Measurements from ENCODE around the gene TENT4A. TPM values are rescaled to one million over a fixed set of nuclear protein-coding genes. Genes with fewer than 3 reads are reported as not detected.
A peak's percentile ranks its signal among the peaks of the same experiment; 100 is the strongest.

The TENT4A gene
- total RNA-seq, 1 donor from 2014 or later, result 16.1 TPM

GRCh38 chr5:6730807-6731206 lies 17.6 kb downstream of the TENT4A start:
- no peak for DNase-seq (ENCODE audit: low read depth)
- TF ChIP-seq CTCF (conservative IDR thresholded peaks at IDR 0.05; ENCODE audit: low read depth, low read length), result no peak
- H3K4me3 ChIP-seq (ENCODE audit: low read depth, low read length), result no peak overlapping the region

- no peak for TF ChIP-seq CTCF (conservative IDR thresholded peaks at IDR 0.05; ENCODE audit: low read depth, low read length)
- no peak for DNase-seq (ENCODE audit: low read depth)
- no peak overlapping the region for H3K4me3 ChIP-seq (ENCODE audit: low read depth, low read length)
Observed at GRCh38 chr5:6731465-6732237, 18.4 kb downstream of the TENT4A start.

GRCh38 chr5:6732634-6733410 lies 19.6 kb downstream of the TENT4A start:
- DNase-seq (ENCODE audit: low read depth), result no peak
- peak overlapping the region; percentile 20 for H3K4me3 ChIP-seq (ENCODE audit: low read depth, low read length)
- no peak for TF ChIP-seq CTCF (conservative IDR thresholded peaks at IDR 0.05; ENCODE audit: low read depth, low read length)

GRCh38 chr5:6733411-6734242 lies 20.4 kb downstream of the TENT4A start:
- H3K4me3 ChIP-seq (ENCODE audit: low read depth, low read length), result peak overlapping the region; percentile 20
- no peak for DNase-seq (ENCODE audit: low read depth)
- no peak for TF ChIP-seq CTCF (conservative IDR thresholded peaks at IDR 0.05; ENCODE audit: low read depth, low read length)

- H3K4me3 ChIP-seq (ENCODE audit: low read depth, low read length), result no peak overlapping the region
- TF ChIP-seq CTCF (conservative IDR thresholded peaks at IDR 0.05; ENCODE audit: low read depth, low read length), result no peak
- no peak for DNase-seq (ENCODE audit: low read depth)
Observed at GRCh38 chr5:6734243-6734700, 21.0 kb downstream of the TENT4A start.

GRCh38 chr5:6734781-6735180 lies 21.5 kb downstream of the TENT4A start:
- no peak overlapping the region for H3K4me3 ChIP-seq (ENCODE audit: low read depth, low read length)
- no peak for TF ChIP-seq CTCF (conservative IDR thresholded peaks at IDR 0.05; ENCODE audit: low read depth, low read length)
- no peak for DNase-seq (ENCODE audit: low read depth)

Data from epithelial cell of proximal tubule (primary cell).